Astrocyte (in vitro differentiated cells and primary cell): ENCODE results near the gene VASH2.

ENCODE experiments used
- CTCF ChIP-seq: IDR thresholded peaks from 2 replicates; pipeline ENCODE4 v1.5.1; 2011; ENCODE audit warnings: low read depth, mild to moderate bottlenecking, inconsistent platforms, low read length, moderate library complexity; ENCODE audit not compliant: insufficient read depth
- EZH2 ChIP-seq: IDR thresholded peaks from 2 replicates; pipeline ENCODE4 v1.6.1; 2012; ENCODE audit warnings: mild to moderate bottlenecking, low read length, inconsistent platforms; ENCODE audit not compliant: insufficient read depth

DNA sequence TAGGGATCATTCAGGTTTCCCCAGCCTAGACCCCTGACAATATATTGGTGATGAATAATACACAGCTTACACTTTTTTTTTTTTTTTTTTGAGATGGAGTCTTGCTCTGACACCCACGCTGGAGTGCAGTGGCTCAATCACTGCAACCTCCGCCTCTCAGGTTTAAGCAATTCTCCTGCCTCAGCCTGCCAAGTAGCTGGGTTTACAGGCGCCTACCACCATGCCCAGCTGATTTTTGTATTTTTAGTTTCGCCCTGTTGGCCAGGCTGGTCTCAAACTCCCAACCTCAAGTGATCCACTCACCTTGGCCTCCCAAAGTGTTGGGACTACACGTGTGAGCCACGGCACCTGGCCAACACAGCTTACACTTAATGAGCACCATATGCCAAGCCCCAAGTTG, 7.2 kb downstream of the VASH2 start:
- TF ChIP-seq CTCF (no peak), EZH2 (no peak)
